ENCODE measurements around the gene VTI1A.

GRCh38 chr10:112858986-112859651 lies 412.1 kb downstream of the VTI1A start:
- no peak for TF ChIP-seq CTCF (IDR thresholded peaks at IDR 0.05)
- no peak for TF ChIP-seq POLR2AphosphoS5 (IDR thresholded peaks at IDR 0.05)
- no peak for TF ChIP-seq POLR2A (IDR thresholded peaks at IDR 0.05)

Measured in breast epithelium (tissue), 3 donors.